ENCODE data around the gene BUB3.

The BUB3 gene

DNA sequence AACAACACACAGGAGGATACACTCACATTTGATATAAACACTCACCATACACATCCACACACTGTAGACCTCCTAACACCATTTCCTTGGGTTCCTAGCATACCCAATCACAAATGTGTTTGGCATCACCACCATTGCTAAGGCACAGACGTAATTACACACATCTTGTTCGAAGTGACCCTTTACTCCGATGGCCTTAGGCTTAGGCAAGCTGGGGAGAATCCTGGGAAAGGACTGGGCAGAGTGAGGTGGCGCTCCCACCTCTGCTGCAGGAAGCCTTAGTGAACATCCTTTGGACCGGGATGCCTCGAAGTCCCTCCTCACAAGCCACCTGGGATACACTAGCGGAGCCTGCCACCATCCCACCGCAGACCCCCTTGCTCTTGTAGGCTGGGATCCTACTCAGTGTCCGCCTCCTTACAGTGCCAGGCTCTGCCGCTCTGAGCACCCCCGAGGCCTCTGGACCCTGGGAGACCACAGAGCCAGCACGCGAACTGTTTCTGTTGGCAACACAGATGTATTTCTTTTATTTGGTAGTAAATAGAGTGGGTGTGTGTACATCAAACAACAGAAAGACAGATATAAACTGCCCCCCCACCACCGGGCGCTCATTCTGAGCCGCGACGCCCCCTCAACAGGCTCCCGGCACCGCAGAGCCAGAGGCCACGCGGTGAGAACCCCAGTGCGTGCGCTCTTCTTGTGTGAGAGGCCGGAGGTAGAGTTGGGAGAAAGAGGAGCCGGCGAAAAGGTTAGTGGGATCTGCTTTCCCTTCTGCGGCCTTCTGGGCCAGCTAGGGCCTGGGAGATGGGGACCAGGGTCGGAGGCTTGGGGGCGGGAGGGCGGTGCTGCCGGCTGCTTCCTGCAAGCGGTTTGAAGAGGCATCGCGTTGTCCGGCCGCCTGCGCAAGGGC is 12.2 kb upstream of the BUB3 start:
- no peak for DNase-seq (ENCODE audit: low spot score)

DNA sequence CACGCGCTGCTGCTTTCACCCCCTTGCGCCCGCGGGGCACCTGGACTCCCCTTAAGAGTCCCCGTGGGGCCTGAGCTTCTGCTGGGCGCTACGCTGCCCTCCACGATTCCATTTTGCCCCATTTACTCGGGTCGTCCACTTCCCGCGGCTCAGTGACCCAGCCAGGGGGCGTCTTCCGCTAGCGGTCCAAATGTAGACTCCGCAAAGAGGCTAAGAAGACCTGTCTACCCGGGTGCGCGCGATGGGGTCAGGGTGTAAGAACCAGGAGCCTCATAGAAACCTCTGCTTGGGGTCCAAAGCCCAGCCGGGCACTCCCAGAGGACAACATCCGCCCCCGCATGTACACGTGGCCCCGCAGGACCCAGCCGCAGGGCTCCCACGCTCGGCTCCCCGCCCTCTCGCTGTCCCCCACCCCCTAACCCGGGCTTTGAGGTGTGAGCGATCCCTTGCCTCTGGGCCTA is 11.5 kb upstream of the BUB3 start:
- no peak for DNase-seq (ENCODE audit: low spot score)

DNA sequence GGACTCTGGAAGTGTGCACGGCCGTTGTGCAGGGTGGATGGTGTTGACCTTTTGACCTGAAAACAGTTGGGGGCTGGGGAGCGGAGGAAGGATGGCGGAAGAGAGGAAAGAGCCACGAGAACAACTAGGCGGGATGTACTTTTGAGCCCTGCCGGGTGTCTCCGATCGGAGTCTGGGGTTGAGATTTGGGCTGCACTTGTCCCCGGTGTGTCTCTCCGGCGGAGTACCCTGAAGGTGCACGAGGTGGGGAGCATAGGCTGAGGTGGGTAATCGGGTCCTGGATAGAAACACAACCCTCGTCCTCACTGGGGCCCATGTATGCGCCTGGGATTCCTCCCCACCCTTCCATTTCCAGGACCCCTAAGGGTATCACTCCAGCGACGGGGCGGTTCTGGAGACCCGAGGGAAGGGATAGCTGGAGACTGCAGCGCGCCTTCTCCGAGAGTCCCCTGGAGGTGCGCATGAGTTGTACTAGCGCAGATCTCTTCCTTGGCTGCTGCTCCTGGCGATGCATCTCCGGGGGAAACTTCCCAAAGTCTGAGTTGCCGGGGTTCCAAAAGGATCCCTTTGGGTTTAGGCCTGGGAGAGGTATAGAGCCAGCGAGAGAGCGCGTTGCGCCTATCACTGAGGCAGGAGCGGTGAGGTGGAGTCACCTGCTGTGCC is 10.9 kb upstream of the BUB3 start:
- DNase-seq (ENCODE audit: low spot score): no peak

DNA sequence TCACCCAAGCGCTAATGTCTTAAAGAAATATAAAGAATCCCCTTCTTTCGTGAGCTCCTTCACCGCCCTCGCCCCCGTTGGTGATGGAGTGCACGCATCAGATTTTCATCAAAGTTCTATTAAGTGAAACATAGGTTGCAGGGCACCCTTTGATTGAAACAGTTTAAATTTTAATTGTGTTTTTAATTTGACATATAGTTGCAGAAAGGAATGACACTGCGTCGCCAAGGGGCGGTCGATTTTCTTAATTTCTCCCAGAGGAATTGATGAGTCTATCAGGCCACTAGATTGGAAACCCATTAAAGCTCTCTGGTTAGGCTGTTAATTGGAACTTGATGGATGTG is 10.4 kb upstream of the BUB3 start:
- no peak for DNase-seq (ENCODE audit: low spot score)

DNA sequence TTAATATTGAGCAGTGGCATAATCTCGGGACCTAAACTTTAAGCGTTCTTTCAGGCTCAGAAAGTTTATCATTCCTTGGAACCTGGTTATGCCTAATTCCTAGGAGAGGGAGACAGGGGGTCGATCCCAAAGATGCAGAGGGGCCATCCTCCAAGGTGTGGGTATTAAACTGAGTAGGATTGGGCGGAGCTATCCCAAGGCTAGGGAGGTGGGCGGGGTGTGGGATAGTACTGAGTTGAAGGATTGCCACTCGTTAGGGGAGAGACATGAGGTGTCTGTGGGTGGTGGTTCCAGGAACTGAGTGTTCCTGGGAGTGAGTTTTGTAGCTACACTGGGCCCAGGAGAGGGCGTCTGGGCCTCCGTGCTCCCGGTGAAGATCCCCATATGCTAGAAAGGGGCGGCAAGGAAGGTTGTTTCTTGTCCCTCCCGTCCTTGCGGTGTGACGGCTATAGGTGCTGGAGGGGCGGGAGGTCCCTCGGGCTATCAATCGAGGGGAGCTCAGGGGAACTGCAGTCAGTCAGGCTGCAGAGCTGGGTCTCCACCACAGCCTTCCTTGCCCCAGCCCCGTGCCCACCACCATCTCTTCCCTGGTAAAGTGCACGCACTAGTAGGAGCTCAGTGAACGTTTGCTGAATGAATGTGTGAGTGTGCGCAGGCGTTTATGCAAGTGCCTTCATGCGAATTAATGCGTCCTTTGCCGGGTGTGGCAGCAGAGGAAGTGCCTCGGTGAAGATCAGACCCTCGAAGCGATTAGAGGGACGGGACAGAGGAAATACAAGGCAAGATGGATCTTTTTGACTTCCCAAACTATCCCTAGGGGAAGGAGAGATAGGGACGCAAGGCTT is 9.3 kb upstream of the BUB3 start:
- no peak for DNase-seq (ENCODE audit: low spot score)

DNA sequence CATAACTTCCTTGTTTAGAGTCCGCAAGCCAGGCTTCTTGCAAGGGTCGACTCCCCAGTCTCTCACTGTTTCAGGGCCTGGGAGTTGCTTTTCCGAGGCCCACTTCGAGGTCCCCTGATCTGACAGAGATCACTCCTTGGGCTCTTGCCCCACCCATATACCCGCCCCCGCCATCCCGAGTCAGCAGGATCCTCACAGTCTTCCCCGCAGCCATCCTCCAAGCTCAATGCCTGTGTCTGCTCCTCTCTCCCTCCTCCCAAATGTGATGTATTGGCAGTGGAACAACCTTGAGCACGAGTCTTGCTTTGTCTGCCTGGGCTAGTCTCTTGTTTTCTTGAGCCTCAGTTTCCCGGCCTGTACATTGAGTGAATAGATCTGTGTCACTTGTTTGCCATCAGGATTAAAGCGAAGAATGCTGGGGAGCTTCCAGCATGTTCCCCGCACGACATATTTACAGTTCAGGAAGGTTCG is 8.6 kb upstream of the BUB3 start:
- DNase-seq (ENCODE audit: low spot score): no peak

DNA sequence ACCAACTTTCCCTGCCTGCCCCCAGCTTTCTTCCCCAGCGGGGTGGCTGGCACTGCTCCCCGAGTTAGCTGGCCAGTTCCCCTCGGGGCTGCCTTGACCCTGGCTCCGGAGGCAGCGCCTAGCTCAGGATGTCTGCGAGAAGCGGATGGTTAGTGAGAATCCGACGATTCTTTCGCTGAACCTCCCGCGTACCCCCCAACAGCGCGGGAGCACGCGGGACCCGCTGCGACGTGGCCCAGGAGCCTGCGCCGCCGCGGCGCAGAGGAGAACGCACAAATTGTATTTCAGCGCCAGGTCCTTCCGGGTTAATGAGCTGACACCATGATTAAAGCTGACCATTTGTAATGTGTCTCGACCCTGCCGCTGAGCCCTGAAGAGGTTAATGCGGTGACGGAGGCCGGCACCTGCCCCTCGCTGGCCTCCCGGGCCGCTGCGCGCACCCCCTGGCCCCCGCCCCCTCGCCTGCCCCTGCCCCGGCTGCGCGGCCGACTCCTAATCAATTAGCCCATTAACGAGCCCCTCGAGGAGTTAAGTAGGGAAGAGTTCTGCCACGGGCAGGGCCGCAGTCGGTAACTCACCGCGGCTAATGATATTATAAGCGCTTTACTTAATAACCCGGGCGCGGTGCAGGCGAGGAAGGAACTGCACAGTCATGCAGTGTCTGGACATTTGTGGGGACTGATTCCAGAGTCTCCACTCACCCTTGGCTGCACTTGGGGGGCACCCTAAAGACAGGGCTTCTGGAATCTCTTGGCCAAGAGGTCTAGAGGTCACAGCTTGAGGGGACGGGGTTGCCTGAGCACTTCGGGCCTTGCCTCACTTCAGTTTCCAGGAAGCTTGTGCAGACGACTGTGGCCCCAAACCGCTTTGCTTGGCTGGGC is 7.9 kb upstream of the BUB3 start:
- no peak for DNase-seq (ENCODE audit: low spot score)

DNA sequence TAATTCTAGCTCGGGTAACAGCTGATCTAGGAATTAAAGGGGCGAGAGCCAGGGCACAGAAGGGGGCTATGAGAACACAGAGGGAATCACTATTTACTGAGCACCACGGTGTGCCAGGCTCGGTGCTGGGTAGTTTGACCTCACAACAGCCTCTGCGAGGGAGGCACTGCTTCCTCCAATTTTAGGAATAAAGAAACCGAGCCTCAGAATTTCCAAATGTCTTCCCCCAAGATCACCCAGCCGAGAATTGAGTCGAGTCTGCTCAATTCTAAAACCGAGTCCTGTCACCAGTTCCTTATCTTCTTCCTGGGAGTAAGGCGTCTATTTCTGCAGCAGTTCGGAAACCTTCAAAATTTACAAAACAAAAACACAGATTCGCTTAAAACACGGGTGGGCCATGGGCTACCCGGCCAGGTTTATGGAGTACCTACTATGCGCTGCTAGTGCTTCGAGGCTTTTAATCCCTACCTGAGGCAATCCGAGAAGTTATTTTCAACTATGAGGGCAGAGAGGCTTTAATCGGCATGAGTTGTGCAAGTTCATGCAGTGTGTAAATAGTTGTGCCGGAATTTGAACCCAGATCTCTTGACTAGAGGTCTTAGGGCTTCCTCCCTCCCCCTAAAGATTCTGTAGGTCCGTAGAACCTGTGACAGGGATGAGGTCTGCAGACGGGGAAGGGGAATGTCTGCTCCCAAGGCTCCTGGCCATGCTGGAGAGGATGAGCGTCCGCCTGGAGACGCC is 7.1 kb upstream of the BUB3 start:
- DNase-seq (ENCODE audit: low spot score): no peak

DNA sequence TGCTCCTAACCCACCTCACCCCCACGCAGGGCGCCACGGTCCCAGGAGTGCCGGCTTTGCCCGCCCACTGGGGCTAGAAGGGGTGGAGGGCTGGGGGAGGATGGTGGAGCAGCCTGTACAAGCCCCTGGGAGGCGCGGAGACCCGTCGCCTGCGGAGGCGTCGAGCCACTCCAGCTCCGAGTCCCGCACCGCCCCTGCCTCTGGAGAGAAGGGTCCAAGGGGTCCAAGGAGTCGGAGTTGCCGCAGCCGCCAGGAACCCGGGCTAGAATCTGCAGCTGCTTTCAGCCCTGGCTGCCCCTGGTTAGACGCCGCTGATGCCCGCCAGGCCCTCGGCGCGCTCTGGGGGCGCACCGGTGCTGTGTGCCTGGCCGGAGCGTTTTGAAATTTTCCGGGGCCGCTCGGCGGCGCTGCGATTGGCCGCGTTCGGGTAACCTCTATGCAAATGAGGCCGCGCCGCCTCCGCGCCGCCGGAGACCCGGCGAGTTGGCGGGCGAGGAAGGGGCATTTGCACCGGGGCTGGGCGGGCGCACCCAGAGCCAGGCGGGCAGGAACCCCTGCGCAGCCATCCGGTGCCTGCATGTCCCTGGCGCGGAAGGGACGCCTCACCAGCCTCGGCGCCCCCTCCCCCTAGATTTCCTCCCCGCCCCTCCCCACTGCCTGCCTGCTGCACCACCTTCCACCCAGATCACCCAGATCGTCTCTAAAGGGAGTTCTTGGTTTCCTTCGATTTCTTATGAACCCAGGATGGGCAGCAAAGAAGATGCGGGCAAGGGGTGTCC is 6.4 kb upstream of the BUB3 start, which contains the start of gene HMX2:
Gene HMX2, plus strand, starts transcription at position 502 of the 779 bp plus-strand sequence. Its CDS starts 243 bp downstream, at position 745.
- DNase-seq (ENCODE audit: low spot score): no peak

DNA sequence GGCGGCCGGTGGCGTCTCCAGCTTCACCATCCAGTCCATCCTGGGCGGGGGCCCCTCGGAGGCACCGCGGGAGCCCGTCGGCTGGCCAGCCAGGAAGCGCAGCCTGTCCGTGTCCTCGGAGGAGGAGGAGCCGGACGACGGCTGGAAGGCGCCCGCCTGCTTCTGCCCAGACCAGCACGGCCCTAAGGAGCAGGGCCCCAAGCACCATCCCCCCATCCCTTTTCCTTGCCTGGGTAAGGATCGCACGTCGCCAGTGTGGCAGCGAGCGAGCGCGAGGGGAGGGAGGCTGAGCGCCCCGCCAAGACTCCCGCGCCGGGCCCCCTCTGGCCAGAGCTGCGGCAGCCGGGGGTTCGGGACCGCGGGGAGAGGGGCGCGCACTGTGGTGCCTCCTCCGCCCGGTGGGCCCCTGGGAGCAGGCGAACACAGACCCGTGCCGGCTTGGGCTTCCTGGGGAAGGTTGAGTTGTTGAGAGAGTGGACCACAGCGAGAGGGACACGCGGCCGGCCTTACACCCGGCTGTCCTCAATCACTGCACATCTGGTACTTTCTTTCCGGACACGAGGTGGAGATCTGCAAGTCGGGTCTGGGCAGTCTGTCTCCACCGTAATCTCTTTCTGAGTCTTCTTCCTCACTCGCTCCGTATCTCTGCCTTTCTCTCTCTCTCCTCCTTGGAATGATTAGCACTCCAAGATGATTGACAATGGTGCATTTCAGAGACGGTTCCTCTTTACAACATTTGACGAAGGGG is 5.6 kb upstream of the BUB3 start:
- no peak for DNase-seq (ENCODE audit: low spot score)

DNA sequence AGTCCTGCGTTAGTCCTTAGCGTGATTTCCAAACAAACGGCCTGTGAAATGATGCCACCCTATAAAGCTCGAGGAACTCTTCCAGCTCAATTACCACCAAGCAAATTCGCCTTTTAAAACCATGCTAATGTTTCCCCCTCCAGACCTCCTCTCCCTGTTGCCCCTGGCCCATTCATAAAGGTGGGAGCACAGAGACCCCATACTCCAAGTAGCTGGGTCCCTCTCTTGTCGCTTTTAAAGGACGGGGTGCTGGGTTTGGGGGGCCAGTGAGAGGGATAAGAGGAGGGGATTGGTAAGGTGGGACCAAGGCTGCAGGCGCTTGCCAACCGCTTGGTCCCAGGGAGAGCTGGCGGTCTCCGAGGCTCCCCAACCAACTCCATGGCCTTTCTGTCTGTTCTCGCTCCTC is 5.0 kb upstream of the BUB3 start:
- DNase-seq (ENCODE audit: low spot score): no peak

DNA sequence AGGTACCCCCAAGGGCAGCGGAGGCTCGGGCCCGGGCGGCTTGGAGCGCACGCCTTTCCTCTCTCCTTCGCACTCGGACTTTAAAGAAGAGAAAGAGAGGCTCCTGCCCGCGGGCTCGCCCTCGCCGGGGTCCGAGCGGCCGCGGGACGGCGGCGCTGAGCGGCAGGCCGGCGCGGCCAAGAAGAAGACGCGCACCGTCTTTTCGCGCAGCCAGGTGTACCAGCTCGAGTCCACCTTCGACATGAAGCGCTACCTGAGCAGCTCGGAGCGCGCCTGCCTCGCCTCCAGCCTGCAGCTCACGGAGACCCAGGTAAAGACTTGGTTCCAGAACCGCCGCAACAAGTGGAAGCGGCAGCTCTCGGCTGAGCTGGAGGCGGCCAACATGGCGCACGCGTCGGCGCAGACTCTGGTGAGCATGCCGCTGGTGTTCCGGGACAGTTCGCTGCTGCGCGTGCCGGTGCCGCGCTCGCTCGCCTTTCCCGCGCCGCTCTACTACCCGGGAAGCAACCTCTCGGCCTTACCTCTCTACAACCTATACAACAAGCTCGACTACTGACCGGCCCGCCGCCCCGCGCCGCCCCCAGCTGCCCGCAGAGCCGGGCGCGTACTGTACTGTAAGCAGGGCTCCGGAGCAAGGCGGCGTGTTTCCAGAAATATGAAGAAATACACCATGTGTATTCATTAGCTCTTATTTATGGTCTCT is 4.5 kb upstream of the BUB3 start:
- DNase-seq (ENCODE audit: low spot score): no peak

DNA sequence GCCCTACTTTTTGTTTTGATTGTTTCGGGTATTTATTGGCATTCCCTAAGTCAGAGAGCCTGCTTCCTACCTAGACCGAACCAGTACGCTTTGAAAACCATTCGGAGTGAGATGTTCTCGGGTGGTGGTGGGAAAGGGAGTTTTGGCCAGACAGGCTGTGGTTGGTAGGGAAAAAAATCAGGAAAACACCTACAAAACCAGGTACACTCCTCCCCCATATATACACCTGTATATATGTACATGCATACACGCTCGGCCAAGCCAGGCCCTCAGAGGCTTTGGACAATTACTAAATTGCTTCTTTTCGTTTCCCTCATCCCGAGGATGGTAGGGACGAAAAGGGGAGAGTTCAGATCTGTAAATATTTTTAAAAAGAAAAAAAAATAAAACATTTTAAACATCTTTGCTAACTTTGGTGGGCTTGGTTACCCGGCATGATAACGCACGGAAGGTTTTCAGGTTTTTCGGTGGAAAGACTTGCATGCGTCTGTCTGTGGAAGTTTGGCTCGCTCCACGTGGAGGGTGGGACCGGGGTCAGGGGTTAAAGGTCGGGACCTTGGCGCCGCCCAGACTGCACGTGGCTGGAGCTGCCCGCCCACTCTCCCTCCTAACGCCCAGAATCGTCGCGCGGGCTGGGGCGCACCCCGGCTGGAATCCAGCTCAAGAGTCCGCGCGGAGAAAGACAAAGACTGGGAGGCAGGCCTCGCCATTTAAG is 3.8 kb upstream of the BUB3 start:
- DNase-seq (ENCODE audit: low spot score): no peak

DNA sequence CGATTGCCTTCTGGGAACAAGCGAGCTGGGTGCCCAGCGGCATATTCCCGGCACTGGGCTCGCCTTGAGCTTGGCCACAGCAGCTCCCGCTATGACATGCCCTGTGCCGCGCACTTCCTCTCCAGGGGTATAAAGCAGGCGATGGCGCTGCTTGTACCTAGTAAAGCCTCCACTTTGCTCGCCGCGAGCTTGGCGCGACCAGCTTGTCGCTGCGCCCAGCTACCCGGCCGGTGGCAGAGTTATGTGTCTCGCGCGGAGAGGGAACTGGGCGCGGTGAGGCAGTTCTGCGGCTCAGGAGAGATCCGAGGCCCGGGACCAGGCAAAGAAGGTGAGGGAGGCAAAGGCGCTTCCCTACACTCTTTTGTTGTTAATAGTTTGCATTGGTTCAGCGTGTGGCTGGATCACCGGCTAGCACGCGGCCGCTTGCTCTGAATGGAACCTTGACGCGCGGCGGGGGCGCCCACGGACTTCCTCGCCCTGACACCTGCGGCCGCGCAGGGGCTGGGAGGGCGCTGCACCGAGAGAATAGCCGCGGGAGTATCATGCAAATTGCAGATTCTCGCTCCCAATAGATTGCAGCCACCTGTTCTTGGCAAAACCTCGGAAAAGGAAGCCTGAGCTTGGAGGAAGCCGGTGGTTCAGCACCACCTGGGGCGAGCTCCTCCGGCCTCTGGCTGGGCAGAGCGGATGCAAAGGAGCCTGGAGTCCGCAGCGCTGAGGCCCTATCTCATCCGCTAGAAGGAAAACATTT is 3.0 kb upstream of the BUB3 start:
- no peak for DNase-seq (ENCODE audit: low spot score)

DNA sequence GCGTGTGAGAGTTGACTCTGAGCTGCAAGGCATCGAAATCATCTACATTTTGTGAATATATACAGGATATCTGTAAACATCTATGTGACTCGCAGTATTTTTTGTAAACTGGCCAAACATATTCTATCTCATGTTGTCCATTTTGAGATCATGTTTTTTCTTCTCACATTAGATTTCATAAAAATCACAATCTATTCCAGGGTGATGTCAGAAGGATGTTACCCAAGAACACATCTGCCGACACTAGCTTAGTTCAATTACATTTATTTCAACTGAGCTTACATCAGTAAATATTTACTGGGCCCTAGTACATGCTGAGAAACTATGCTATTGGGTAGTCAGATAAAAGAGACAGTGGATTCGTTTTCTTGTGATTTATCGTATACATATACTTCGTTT is 2.5 kb upstream of the BUB3 start:
- DNase-seq (ENCODE audit: low spot score): no peak

DNA sequence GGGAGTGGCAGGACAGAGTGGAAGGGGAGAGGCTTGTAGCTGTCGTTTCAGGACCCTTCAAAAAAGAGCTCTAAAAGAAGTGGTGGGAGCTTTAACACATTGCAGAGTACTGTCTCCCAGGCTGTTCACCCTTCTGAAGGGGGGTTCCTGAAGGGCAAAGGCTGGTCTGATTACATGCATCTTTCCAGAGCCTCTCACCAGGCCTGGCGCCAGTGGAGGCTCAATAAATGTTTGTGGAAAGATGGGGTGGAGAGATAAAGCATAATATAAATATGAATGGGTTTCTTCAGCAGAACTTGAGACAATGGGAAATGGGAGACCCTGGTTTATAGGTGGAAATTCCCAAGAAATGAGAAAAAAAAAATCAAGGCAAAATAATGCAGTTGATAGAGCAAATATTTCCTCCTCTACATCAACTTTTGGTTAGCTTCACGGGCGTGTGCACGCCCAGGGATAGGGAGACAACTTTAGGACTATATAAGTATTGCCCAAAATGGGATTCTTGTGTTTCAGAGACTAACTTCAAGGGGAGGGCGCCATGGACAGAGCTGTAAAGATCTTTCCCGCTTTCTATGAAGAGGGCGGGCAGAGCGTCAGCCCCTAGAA is 613 bp upstream of the BUB3 start:
- DNase-seq (ENCODE audit: low spot score): no peak
